WTC11 (cell line): ENCODE results near the gene TMEM86B.

ENCODE experiments used
- ATF2 ChIP-seq: sonication (generic); formaldehyde crosslinking; IDR thresholded peaks from 2 replicates; pipeline ENCODE4 v1.8.1; 2022; ENCODE audit warnings: low read depth, missing genetic modification reagents, borderline replicate concordance
- CTCF ChIP-seq: fragments of 200-600 bp; IDR thresholded peaks from 2 replicates; pipeline ENCODE4 v1.8.0; 2022; ENCODE audit warnings: antibody characterized with exemption
- E2F1 ChIP-seq: sonication (generic); formaldehyde crosslinking; IDR thresholded peaks from 2 replicates; pipeline ENCODE4 v1.8.0; 2022; ENCODE audit warnings: mild to moderate bottlenecking, missing genetic modification reagents
- ESRRA ChIP-seq: sonication (generic); formaldehyde crosslinking; IDR thresholded peaks from 2 replicates; pipeline ENCODE4 v1.8.1; 2022; ENCODE audit warnings: mild to moderate bottlenecking, missing genetic modification reagents, borderline replicate concordance
- FOXP4 ChIP-seq: sonication (generic); formaldehyde crosslinking; IDR thresholded peaks from 2 replicates; pipeline ENCODE4 v1.8.0; 2022; ENCODE audit warnings: mild to moderate bottlenecking, missing genetic modification reagents
- PREB ChIP-seq: sonication (generic); formaldehyde crosslinking; IDR thresholded peaks from 2 replicates; pipeline ENCODE4 v1.8.1; 2022; ENCODE audit warnings: mild to moderate bottlenecking, missing genetic modification reagents, moderate library complexity, borderline replicate concordance
- SP1 ChIP-seq: sonication (generic); formaldehyde crosslinking; conservative IDR thresholded peaks from 2 replicates; pipeline ENCODE4 v1.8.1; 2022; ENCODE audit warnings: missing genetic modification reagents
- TCF7 ChIP-seq: sonication (generic); formaldehyde crosslinking; IDR thresholded peaks from 2 replicates; pipeline ENCODE4 v1.8.0; 2022; ENCODE audit warnings: mild to moderate bottlenecking, low read depth, missing genetic modification reagents, moderate library complexity
- ZNF138 ChIP-seq: sonication (generic); formaldehyde crosslinking; conservative IDR thresholded peaks from 2 replicates; pipeline ENCODE4 v1.8.1; 2022; ENCODE audit warnings: mild to moderate bottlenecking, moderate library complexity, missing genetic modification reagents
- ZNF416 ChIP-seq: fragments of 250-450 bp; sonication (Bioruptor Pico); IDR thresholded peaks from 2 replicates; pipeline ENCODE4 v1.9.0; 2021; ENCODE audit warnings: mild to moderate bottlenecking, inconsistent platforms

GRCh38 chr19:55230780-55231179 lies 2.2 kb upstream of the TMEM86B start:
- TF ChIP-seq FOXP4 (CRISPR knock-in tag) (no peak), CTCF (no peak), PREB (CRISPR knock-in tag) (no peak), ZNF416 (no peak), ESRRA (no peak), ZNF138 (CRISPR knock-in tag) (no peak), E2F1 (CRISPR knock-in tag) (no peak), TCF7 (CRISPR knock-in tag) (no peak), SP1 (CRISPR knock-in tag) (no peak), ATF2 (CRISPR knock-in tag) (no peak)
